ENCODE measurements around the gene METTL24. TPM values are rescaled to one million over a fixed set of nuclear protein-coding genes. Genes with fewer than 3 reads are reported as not detected.
"Not testable (repeated sequence)": the region's sequence is repeated elsewhere in the genome, so short reads cannot be mapped to it uniquely, and the experiment has no call there.

METTL24 gene
- total and polyA plus RNA-seq, 9 donors, result 2.0 to 13.5 (median 6.6) TPM

GRCh38 chr6:110317189-110317588, 41.0 kb downstream of the METTL24 start:
- 93 to 100% (median 97%) methylated on average over 1 of the region's 1 CpG for WGBS, 3 donors

GRCh38 chr6:110315869-110316398, 42.2 kb downstream of the METTL24 start:
- H3K4me1 ChIP-seq (ENCODE audit: insufficient read depth), result no peaks in the 10 kb centered on the region
- DNase-seq, result no peak
- TF ChIP-seq EP300 (IDR thresholded peaks at IDR 0.05), result no peak
- no peak for TF ChIP-seq POLR2A (IDR thresholded peaks at IDR 0.05)
- TF ChIP-seq CTCF (IDR thresholded peaks at IDR 0.05), result no peak
- 90 to 92% (median 90%) methylated on average over 3 of the region's 3 CpGs for WGBS, 3 donors
- intact Hi-C loops (cut with DNase I), result no loop called here
- no peaks in the 10 kb centered on the region for H3K27me3 ChIP-seq
- no peak overlapping the region for H3K27ac ChIP-seq
- H3K4me3 ChIP-seq, result no peak overlapping the region
- H3K36me3 ChIP-seq, result no peaks in the 10 kb centered on the region
- no peaks in the 10 kb centered on the region for H3K9me3 ChIP-seq

More at GRCh38 chr6:110317189-110317588, 41.0 kb downstream of the METTL24 start:
- TF ChIP-seq CTCF (IDR thresholded peaks at IDR 0.05), result no peak
- no peak for TF ChIP-seq EP300 (IDR thresholded peaks at IDR 0.05)
- no peak for TF ChIP-seq POLR2A (IDR thresholded peaks at IDR 0.05)
- no peaks in the 10 kb centered on the region for H3K4me1 ChIP-seq (ENCODE audit: insufficient read depth)
- H3K9me3 ChIP-seq, result no peaks in the 10 kb centered on the region
- H3K27me3 ChIP-seq, result no peaks in the 10 kb centered on the region
- no peaks in the 10 kb centered on the region for H3K36me3 ChIP-seq
- H3K4me3 ChIP-seq, result no peak overlapping the region
- no peak overlapping the region for H3K27ac ChIP-seq
- no peak for DNase-seq
- intact Hi-C loops (cut with DNase I), result no loop called here

- H3K27me3 ChIP-seq, result no peaks in the 10 kb centered on the region
- intact Hi-C loops (cut with DNase I), result no loop called here
- TF ChIP-seq EP300 (IDR thresholded peaks at IDR 0.05), result no peak
- TF ChIP-seq POLR2A (IDR thresholded peaks at IDR 0.05), result no peak
- TF ChIP-seq CTCF (IDR thresholded peaks at IDR 0.05), result no peak
- no peak for DNase-seq
- 89 to 94% (median 91%) methylated on average over 6 of the region's 6 CpGs for WGBS, 3 donors
- no peaks in the 10 kb centered on the region for H3K36me3 ChIP-seq
- H3K4me1 ChIP-seq (ENCODE audit: insufficient read depth), result no peaks in the 10 kb centered on the region
- no peak overlapping the region for H3K27ac ChIP-seq
- no peak overlapping the region for H3K4me3 ChIP-seq
- H3K9me3 ChIP-seq, result no peaks in the 10 kb centered on the region
Observed at GRCh38 chr6:110315207-110315868, 42.8 kb downstream of the METTL24 start.

- Histone ChIP-seq H3K27me3 (no peaks in the 10 kb centered on the region), H3K36me3 (no peaks in the 10 kb centered on the region), H3K4me1 (ENCODE audit: insufficient read depth) (no peaks in the 10 kb centered on the region), H3K9me3 (no peaks in the 10 kb centered on the region), H3K27ac (no peak overlapping the region), H3K4me3 (no peak overlapping the region)
- 81 to 87% (median 85%) methylated on average over 3 of the region's 3 CpGs for WGBS, 3 donors
- intact Hi-C loops (cut with DNase I), result no loop called here
- TF ChIP-seq CTCF (IDR thresholded peaks at IDR 0.05), result no peak
- TF ChIP-seq POLR2A (IDR thresholded peaks at IDR 0.05), result no peak
- TF ChIP-seq EP300 (IDR thresholded peaks at IDR 0.05), result no peak
- no peak for DNase-seq
Observed at GRCh38 chr6:110310861-110311446, 47.2 kb downstream of the METTL24 start.

- WGBS, 3 donors, result 88 to 90% (median 90%) methylated on average over 4 of the region's 4 CpGs
- DNase-seq, H3K9me3 ChIP-seq: not testable (repeated sequence)
Observed at GRCh38 chr6:110309432-110309831, 48.7 kb downstream of the METTL24 start.

More at GRCh38 chr6:110309432-110309831, 48.7 kb downstream of the METTL24 start:
- H3K4me1 ChIP-seq (ENCODE audit: insufficient read depth); H3K27ac ChIP-seq; intact Hi-C loops (cut with DNase I); H3K4me3 ChIP-seq; H3K27me3 ChIP-seq; H3K36me3 ChIP-seq: not testable (repeated sequence)

All from ovary (tissue), 9 donors.